IPS-20b (cell line): ENCODE results near the gene IL1A.

Experiments
- H3K27ac ChIP-seq: one replicate; pipeline ENCODE4 v1.5.1; 2013; ENCODE audit warnings: low read length
- H3K27me3 ChIP-seq: 2 replicates; pipeline ENCODE4 v1.6.1; 2013; ENCODE audit warnings: mild to moderate bottlenecking, low read length, inconsistent platforms; ENCODE audit not compliant: insufficient read depth
- H3K36me3 ChIP-seq: 2 replicates; pipeline ENCODE4 v1.6.1; 2013; ENCODE audit warnings: low read depth, mild to moderate bottlenecking, inconsistent platforms, low read length, moderate library complexity; ENCODE audit not compliant: insufficient read depth
- H3K4me1 ChIP-seq: 2 replicates; pipeline ENCODE4 v1.6.1; 2013; ENCODE audit warnings: mild to moderate bottlenecking, control low read depth, inconsistent platforms, low read length, moderate library complexity; ENCODE audit not compliant: insufficient read depth
- H3K4me3 ChIP-seq: 2 replicates; pipeline ENCODE4 v1.5.1; 2013; ENCODE audit warnings: mild to moderate bottlenecking, low read length, inconsistent platforms
- H3K9ac ChIP-seq: 2 replicates; pipeline ENCODE4 v1.6.1; 2013; ENCODE audit warnings: low read depth, mild to moderate bottlenecking, inconsistent platforms, low read length, moderate library complexity
- H3K9me3 ChIP-seq: 2 replicates; pipeline ENCODE4 v1.6.1; 2013; ENCODE audit warnings: mild to moderate bottlenecking, low read depth, low read length, inconsistent platforms; ENCODE audit not compliant: insufficient read depth

IL1A gene

DNA sequence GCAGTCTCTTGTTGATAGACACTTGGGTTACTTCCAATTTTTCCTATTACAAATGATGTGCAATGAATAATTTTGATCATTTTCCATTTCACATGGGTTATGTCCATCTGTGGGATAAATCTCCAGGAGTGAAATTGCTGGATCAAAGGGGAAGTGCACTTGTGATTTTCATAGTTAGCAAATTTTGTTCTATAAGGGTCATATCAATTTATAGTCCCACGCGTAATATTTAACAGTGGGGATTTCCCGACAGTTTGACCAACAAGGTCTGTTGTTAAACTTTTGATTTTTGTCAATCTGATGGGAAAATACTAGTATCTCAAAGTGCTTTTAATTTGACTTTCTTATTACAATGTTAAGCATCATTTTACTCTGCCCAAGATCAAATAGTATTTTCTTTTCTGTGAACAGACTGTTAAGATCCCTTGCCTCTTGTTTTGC lies 44.0 kb upstream of the IL1A start:
- Histone ChIP-seq H3K4me3 (no peak overlapping the region), H3K27ac (no peak overlapping the region), H3K4me1 (no peaks in the 10 kb centered on the region), H3K9ac (no peak overlapping the region), H3K36me3 (no peaks in the 10 kb centered on the region), H3K27me3 (no peaks in the 10 kb centered on the region), H3K9me3 (no peaks in the 10 kb centered on the region)

DNA sequence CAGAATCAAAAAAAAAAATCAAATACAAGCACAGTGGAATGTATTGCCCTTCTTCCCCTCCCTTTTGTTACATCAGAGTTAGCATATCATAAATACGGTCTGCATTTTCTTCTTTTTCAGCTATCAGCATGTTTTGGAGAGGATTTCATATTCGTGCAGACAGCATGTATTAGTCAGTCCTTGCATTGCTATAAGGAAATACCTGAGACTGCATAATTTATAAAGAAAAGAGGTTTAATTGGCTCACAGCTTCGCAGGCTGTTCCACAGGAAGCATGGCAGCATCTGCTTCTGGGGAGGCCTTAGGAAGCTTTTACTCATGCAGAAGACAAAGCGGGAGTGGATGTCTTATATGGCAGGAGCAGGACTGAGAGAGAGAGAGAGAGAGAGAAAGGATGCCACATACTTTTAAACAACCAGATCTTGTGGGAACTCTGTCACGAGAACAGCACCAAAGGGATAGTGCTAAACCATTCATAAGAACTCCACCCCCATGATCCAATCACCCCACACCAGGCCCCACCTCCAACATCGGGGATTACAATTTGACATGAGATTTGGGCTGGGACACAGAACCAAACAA lies 43.4 kb upstream of the IL1A start:
- H3K27me3 ChIP-seq: no peaks in the 10 kb centered on the region
- H3K9ac ChIP-seq: no peak overlapping the region
- H3K9me3 ChIP-seq: no peaks in the 10 kb centered on the region
- no peak overlapping the region for H3K27ac ChIP-seq
- H3K36me3 ChIP-seq: no peaks in the 10 kb centered on the region
- H3K4me1 ChIP-seq: no peaks in the 10 kb centered on the region
- H3K4me3 ChIP-seq: no peak overlapping the region

GRCh38 chr2:112827009-112827408 lies 42.7 kb upstream of the IL1A start:
- Histone ChIP-seq H3K27ac (no peak overlapping the region), H3K4me1 (no peaks in the 10 kb centered on the region), H3K27me3 (no peaks in the 10 kb centered on the region)

GRCh38 chr2:112825706-112826105 lies 41.4 kb upstream of the IL1A start:
- Histone ChIP-seq H3K4me1 (peaks cover 4% of the 10 kb centered on the region; the same call in 1 of the 2 replicates), H3K36me3 (no peaks in the 10 kb centered on the region), H3K4me3 (no peak overlapping the region)

More at GRCh38 chr2:112827009-112827408, 42.7 kb upstream of the IL1A start:
- Histone ChIP-seq H3K9ac (no peak overlapping the region), H3K36me3 (no peaks in the 10 kb centered on the region), H3K4me3 (no peak overlapping the region), H3K9me3 (no peaks in the 10 kb centered on the region)

DNA sequence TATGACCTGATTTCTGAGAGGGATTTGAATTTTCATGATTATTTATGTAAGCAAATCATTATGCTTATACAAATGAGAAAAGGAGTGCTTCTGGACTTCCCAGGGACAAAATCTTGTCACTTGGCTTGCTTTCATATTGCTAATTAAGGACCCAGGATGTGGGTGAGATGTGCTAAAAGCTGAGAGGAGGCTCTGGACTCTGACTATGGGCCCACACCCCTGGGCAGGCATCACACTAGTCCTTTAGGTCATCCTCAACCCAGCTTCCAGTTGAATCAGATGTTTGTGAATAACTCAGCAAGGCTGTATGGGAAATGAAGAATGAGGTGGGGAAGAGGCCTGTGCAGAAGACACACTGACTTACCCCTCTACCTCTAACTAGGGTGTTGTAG lies 40.4 kb upstream of the IL1A start:
- Histone ChIP-seq H3K36me3 (no peaks in the 10 kb centered on the region), H3K9ac (no peak overlapping the region), H3K27ac (no peak overlapping the region), H3K27me3 (no peaks in the 10 kb centered on the region), H3K9me3 (no peaks in the 10 kb centered on the region), H3K4me3 (no peak overlapping the region), H3K4me1 (peaks cover 7% of the 10 kb centered on the region)

More at GRCh38 chr2:112825706-112826105, 41.4 kb upstream of the IL1A start:
- H3K9me3 ChIP-seq: no peaks in the 10 kb centered on the region
- no peaks in the 10 kb centered on the region for H3K27me3 ChIP-seq
- H3K9ac ChIP-seq: no peak overlapping the region
- no peak overlapping the region for H3K27ac ChIP-seq

GRCh38 chr2:112821682-112822081 lies 37.4 kb upstream of the IL1A start:
- H3K9ac ChIP-seq: no peak overlapping the region
- H3K27ac ChIP-seq: no peak overlapping the region
- peaks cover 9% of the 10 kb centered on the region for H3K4me1 ChIP-seq
- H3K27me3 ChIP-seq: no peaks in the 10 kb centered on the region
- no peaks in the 10 kb centered on the region for H3K36me3 ChIP-seq
- no peaks in the 10 kb centered on the region for H3K9me3 ChIP-seq
- no peak overlapping the region for H3K4me3 ChIP-seq

- Histone ChIP-seq H3K4me3 (no peak overlapping the region), H3K9me3 (no peaks in the 10 kb centered on the region), H3K27me3 (no peaks in the 10 kb centered on the region), H3K27ac (no peak overlapping the region), H3K4me1 (peaks cover 9% of the 10 kb centered on the region), H3K9ac (no peak overlapping the region), H3K36me3 (no peaks in the 10 kb centered on the region)
Measured at GRCh38 chr2:112821142-112821541, 36.8 kb upstream of the IL1A start.

DNA sequence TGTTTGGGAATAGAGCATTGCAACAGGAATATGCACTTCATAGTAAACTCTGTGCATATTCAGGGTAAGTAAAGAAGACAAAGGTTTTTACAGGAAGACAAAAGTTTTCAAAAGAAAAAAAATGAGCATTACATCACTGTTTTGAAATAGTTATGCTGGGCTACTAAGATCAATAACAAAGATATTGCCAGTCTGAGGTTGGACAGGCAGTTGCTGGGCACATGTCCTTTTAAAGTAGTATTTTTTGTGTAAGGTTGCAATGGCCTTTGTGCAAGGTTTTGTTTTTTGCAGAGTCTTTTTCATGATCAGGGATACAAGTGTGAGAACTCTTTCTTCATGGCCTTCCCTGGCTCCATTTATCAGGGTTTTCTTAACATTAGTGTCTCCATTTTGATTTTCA lies 36.0 kb upstream of the IL1A start:
- Histone ChIP-seq H3K27me3 (no peaks in the 10 kb centered on the region), H3K9ac (no peak overlapping the region), H3K36me3 (no peaks in the 10 kb centered on the region), H3K4me3 (no peak overlapping the region), H3K9me3 (no peaks in the 10 kb centered on the region), H3K27ac (no peak overlapping the region), H3K4me1 (peaks cover 9% of the 10 kb centered on the region)

DNA sequence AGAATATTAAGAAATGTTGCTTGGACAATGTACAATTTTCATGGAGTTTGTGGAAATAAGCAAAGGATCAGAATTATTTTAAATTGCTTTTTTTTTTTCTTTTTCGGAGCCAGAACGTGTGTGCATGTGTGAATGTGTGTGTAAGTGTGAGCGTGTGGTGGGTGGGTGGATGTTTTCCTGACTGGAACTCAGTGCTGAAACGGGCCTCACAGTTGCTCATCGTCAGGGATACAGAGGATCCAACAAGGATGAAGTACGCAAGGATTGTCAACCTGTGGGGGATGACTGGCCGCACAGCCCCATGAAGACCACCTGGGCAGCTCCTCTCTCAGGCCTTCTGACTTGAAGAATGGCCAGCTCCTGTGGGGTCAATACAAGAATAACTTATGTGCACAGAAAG lies 34.8 kb upstream of the IL1A start:
- H3K9me3 ChIP-seq: no peaks in the 10 kb centered on the region
- no peak overlapping the region for H3K9ac ChIP-seq
- peaks cover 14% of the 10 kb centered on the region for H3K4me1 ChIP-seq
- H3K4me3 ChIP-seq: no peak overlapping the region
- H3K27me3 ChIP-seq: no peaks in the 10 kb centered on the region
- no peak overlapping the region for H3K27ac ChIP-seq
- H3K36me3 ChIP-seq: no peaks in the 10 kb centered on the region

GRCh38 chr2:112818094-112818902 lies 34.0 kb upstream of the IL1A start:
- Histone ChIP-seq H3K27ac (no peak overlapping the region), H3K36me3 (no peaks in the 10 kb centered on the region), H3K4me1 (peaks cover 22% of the 10 kb centered on the region)

DNA sequence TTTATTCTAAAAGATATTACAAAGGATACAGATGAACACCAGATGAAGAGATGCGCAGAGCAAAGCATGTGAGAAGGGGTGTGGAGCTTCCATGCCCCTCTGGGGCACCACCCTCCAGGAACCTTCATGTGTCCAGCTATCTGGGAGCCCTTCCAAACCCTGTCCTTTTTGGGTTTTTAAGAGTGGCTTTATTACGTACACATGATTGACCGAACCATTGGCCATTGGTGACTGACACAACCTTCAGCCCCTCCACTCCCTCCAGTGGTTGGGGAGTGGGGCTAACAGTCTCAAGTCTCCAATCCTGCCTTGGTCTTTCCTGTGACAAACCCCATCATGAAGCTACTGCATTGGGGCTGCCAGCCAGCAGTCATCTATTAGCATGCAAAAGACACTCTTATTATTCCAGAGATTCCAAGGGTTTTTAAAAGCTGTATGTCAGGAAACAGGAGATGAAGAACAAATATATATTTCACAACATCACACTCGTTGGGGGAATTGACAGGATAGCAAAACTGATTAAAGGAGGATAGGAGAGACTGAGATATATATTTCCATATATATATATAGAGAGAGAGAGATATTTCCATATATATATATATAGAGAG lies 32.9 kb upstream of the IL1A start:
- Histone ChIP-seq H3K27me3 (no peaks in the 10 kb centered on the region), H3K4me3 (no peak overlapping the region), H3K27ac (no peak overlapping the region), H3K4me1 (peaks cover 28% of the 10 kb centered on the region), H3K9ac (no peak overlapping the region), H3K36me3 (no peaks in the 10 kb centered on the region), H3K9me3 (no peaks in the 10 kb centered on the region)

More at GRCh38 chr2:112818094-112818902, 34.0 kb upstream of the IL1A start:
- Histone ChIP-seq H3K4me3 (no peak overlapping the region), H3K9me3 (no peaks in the 10 kb centered on the region), H3K27me3 (no peaks in the 10 kb centered on the region), H3K9ac (no peak overlapping the region)

DNA sequence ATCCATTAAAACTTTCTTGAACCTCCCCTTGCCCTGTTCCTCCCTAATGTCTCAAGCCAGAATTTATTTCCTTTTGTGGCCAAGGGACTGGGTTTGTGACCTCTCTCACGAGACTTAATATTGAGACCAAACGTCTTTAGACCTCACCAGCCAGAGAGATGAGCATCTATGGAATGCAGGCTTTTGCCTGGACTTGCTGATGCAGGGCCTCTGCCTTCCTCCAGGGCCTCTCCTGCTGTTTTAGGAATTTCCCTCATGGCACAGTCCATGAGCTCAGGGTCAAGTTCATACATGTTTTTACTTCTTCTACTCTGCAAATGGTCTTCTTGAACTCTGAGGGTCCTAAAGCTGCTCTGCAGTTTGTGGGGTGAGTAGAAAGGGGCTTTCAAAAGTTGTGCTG lies 30.0 kb upstream of the IL1A start:
- Histone ChIP-seq H3K27me3 (no peaks in the 10 kb centered on the region), H3K4me3 (no peak overlapping the region), H3K27ac (no peak overlapping the region), H3K36me3 (no peaks in the 10 kb centered on the region), H3K4me1 (peaks cover 21% of the 10 kb centered on the region), H3K9ac (no peak overlapping the region), H3K9me3 (no peaks in the 10 kb centered on the region)
